ENCODE results near the gene FGA. TPM values are rescaled to one million over a fixed set of nuclear protein-coding genes. Genes with fewer than 3 reads are reported as not detected.

FGA gene
- polyA plus RNA-seq, 1 experiment: not detected

GRCh38 chr4:154569584-154569983 lies 21.0 kb downstream of the FGA start:
- ChIA-PET POLR2A (no interaction called here), CTCF (interaction anchor here (1.2 to 2.8 kb wide), 2 partner anchors 11 to 68 kb away, joined by 4 to 12 read pairs; no protein-coding TSS in a partner anchor)
- H3K36me3 ChIP-seq (ENCODE audit: control insufficient read depth, insufficient read depth, low read length): no peaks in the 10 kb centered on the region
- TF ChIP-seq CTCF (IDR thresholded peaks at IDR 0.05; ENCODE audit: insufficient read depth, low read depth, low read length): no peak
- no peaks in the 10 kb centered on the region for H3K27me3 ChIP-seq (ENCODE audit: control insufficient read depth, insufficient read depth, low read length)
- no peak overlapping the region for H3K4me3 ChIP-seq (ENCODE audit: low read depth, low read length)
- no peak for DNase-seq (ENCODE audit: low read depth)

GRCh38 chr4:154569028-154569427 lies 21.5 kb downstream of the FGA start:
- Histone ChIP-seq H3K27me3 (ENCODE audit: control insufficient read depth, insufficient read depth, low read length) (no peaks in the 10 kb centered on the region), H3K4me3 (ENCODE audit: low read depth, low read length) (no peak overlapping the region), H3K36me3 (ENCODE audit: control insufficient read depth, insufficient read depth, low read length) (no peaks in the 10 kb centered on the region)
- TF ChIP-seq CTCF (IDR thresholded peaks at IDR 0.05; ENCODE audit: insufficient read depth, low read depth, low read length): no peak
- POLR2A ChIA-PET: no interaction called here
- no peak for DNase-seq (ENCODE audit: low read depth)
- CTCF ChIA-PET: interaction anchor here (2.8 kb wide), 1 partner anchor 10 kb away, joined by 12 read pairs; no protein-coding TSS in a partner anchor

- Histone ChIP-seq H3K4me3 (ENCODE audit: low read depth, low read length) (no peak overlapping the region), H3K27me3 (ENCODE audit: control insufficient read depth, insufficient read depth, low read length) (no peaks in the 10 kb centered on the region), H3K36me3 (ENCODE audit: control insufficient read depth, insufficient read depth, low read length) (no peaks in the 10 kb centered on the region)
- no peak for DNase-seq (ENCODE audit: low read depth)
- ChIA-PET POLR2A (no interaction called here), CTCF (interaction anchor here (1.7 kb wide), 2 partner anchors 8 to 11 kb away, joined by 4 to 5 read pairs; no protein-coding TSS in a partner anchor)
- no peak for TF ChIP-seq CTCF (IDR thresholded peaks at IDR 0.05; ENCODE audit: insufficient read depth, low read depth, low read length)
Measured at GRCh38 chr4:154566639-154567204, 23.8 kb downstream of the FGA start.

GRCh38 chr4:154565704-154566103 lies 24.8 kb downstream of the FGA start:
- POLR2A ChIA-PET: no interaction called here
- no peak overlapping the region for H3K4me3 ChIP-seq (ENCODE audit: low read depth, low read length)
- TF ChIP-seq CTCF (IDR thresholded peaks at IDR 0.05; ENCODE audit: insufficient read depth, low read depth, low read length): no peak
- CTCF ChIA-PET: interaction anchor here (1.7 kb wide), 2 partner anchors 9 to 13 kb away, joined by 4 to 7 read pairs; no protein-coding TSS in a partner anchor
- H3K27me3 ChIP-seq (ENCODE audit: control insufficient read depth, insufficient read depth, low read length): no peaks in the 10 kb centered on the region
- no peaks in the 10 kb centered on the region for H3K36me3 ChIP-seq (ENCODE audit: control insufficient read depth, insufficient read depth, low read length)
- no peak for DNase-seq (ENCODE audit: low read depth)

- DNase-seq (ENCODE audit: low read depth): no peak
- no peaks in the 10 kb centered on the region for H3K27me3 ChIP-seq (ENCODE audit: control insufficient read depth, insufficient read depth, low read length)
- TF ChIP-seq CTCF (IDR thresholded peaks at IDR 0.05; ENCODE audit: insufficient read depth, low read depth, low read length): no peak
- H3K4me3 ChIP-seq (ENCODE audit: low read depth, low read length): no peak overlapping the region
- ChIA-PET CTCF (no interaction called here), POLR2A (no interaction called here)
- no peaks in the 10 kb centered on the region for H3K36me3 ChIP-seq (ENCODE audit: control insufficient read depth, insufficient read depth, low read length)
Measured at GRCh38 chr4:154564311-154564710, 26.2 kb downstream of the FGA start.
